Mesothelial cell of epicardium (in vitro differentiated cells): ENCODE data around the gene UMOD. TPM values are rescaled to one million over a fixed set of nuclear protein-coding genes. Genes with fewer than 3 reads are reported as not detected.

Experiments
- DNase-seq, 2 experiments: peaks; one replicate each; pipeline ENCODE4 v3.0.0; 2021; ENCODE audit warnings: low spot score in 2 of 2; ENCODE audit not compliant: unreplicated experiment in 2 of 2
- H3K27ac Mint-ChIP-seq: 2 replicates; pipeline ENCODE4 v1.8.0; 2021; ENCODE audit warnings: mixed read lengths
- H3K27me3 Mint-ChIP-seq: 2 replicates; pipeline ENCODE4 v1.8.0; 2021; ENCODE audit warnings: low read depth, mixed read lengths
- H3K36me3 Mint-ChIP-seq: 2 replicates; pipeline ENCODE4 v1.8.0; 2021; ENCODE audit warnings: mixed read lengths
- H3K4me1 Mint-ChIP-seq: 2 replicates; pipeline ENCODE4 v1.8.0; 2021; ENCODE audit warnings: mixed read lengths
- H3K4me3 Mint-ChIP-seq: 2 replicates; pipeline ENCODE4 v1.8.0; 2021; ENCODE audit warnings: mild to moderate bottlenecking, moderate library complexity, mixed read lengths
- H3K9me3 Mint-ChIP-seq: 2 replicates; pipeline ENCODE4 v1.8.0; 2021; ENCODE audit warnings: mixed read lengths
- CTCF ChIP-seq: fragments of 200-600 bp; sonication (generic); IDR thresholded peaks from one replicate; pipeline ENCODE4 v1.5.0; 2021; ENCODE audit warnings: antibody characterized with exemption; ENCODE audit not compliant: unreplicated experiment
- total RNA-seq: library from RNA; stranded (reverse); gene quantifications from 3 replicates; pipeline ENCODE4 v1.2.1, GENCODE V29; 2021

UMOD gene
- total RNA-seq, 1 donor from 2014 or later = not detected

- no peak overlapping the region for H3K27ac Mint-ChIP-seq
- DNase-seq = no peak
- H3K4me1 Mint-ChIP-seq = no peaks in the 10 kb centered on the region
- TF ChIP-seq CTCF = no peak
- peaks cover 56% of the 10 kb centered on the region for H3K27me3 Mint-ChIP-seq
- no peaks in the 10 kb centered on the region for H3K9me3 Mint-ChIP-seq
- no peak overlapping the region for H3K4me3 Mint-ChIP-seq
- H3K36me3 Mint-ChIP-seq = no peaks in the 10 kb centered on the region
Measured at GRCh38 chr16:20320592-20320991, 31.9 kb downstream of the UMOD start.

GRCh38 chr16:20320178-20320577 is 32.3 kb downstream of the UMOD start:
- H3K4me1 Mint-ChIP-seq = no peaks in the 10 kb centered on the region
- H3K36me3 Mint-ChIP-seq = no peaks in the 10 kb centered on the region
- H3K27ac Mint-ChIP-seq = no peak overlapping the region
- H3K27me3 Mint-ChIP-seq = peaks cover 60% of the 10 kb centered on the region
- DNase-seq = no peak
- H3K9me3 Mint-ChIP-seq = no peaks in the 10 kb centered on the region
- no peak overlapping the region for H3K4me3 Mint-ChIP-seq
- no peak for TF ChIP-seq CTCF

- H3K4me3 Mint-ChIP-seq = no peak overlapping the region
- no peak for DNase-seq
- H3K36me3 Mint-ChIP-seq = no peaks in the 10 kb centered on the region
Measured at GRCh38 chr16:20319406-20319805, 33.1 kb downstream of the UMOD start.

GRCh38 chr16:20318437-20318836 is 34.1 kb downstream of the UMOD start:
- Mint-ChIP-seq H3K27me3 (peaks cover 54% of the 10 kb centered on the region), H3K27ac (no peak overlapping the region), H3K4me1 (no peaks in the 10 kb centered on the region), H3K36me3 (no peaks in the 10 kb centered on the region), H3K9me3 (no peaks in the 10 kb centered on the region), H3K4me3 (no peak overlapping the region)
- no peak for TF ChIP-seq CTCF
- no peak for DNase-seq

More at GRCh38 chr16:20319406-20319805, 33.1 kb downstream of the UMOD start:
- no peaks in the 10 kb centered on the region for H3K4me1 Mint-ChIP-seq
- no peaks in the 10 kb centered on the region for H3K9me3 Mint-ChIP-seq
- peaks cover 60% of the 10 kb centered on the region for H3K27me3 Mint-ChIP-seq
- H3K27ac Mint-ChIP-seq = no peak overlapping the region
- no peak for TF ChIP-seq CTCF

- Mint-ChIP-seq H3K4me1 (no peaks in the 10 kb centered on the region), H3K36me3 (no peaks in the 10 kb centered on the region), H3K9me3 (no peaks in the 10 kb centered on the region), H3K4me3 (no peak overlapping the region), H3K27me3 (peaks cover 54% of the 10 kb centered on the region), H3K27ac (no peak overlapping the region)
- DNase-seq = no peak
- no peak for TF ChIP-seq CTCF
Measured at GRCh38 chr16:20318006-20318405, 34.5 kb downstream of the UMOD start.

GRCh38 chr16:20317117-20317516 is 35.4 kb downstream of the UMOD start:
- Mint-ChIP-seq H3K27ac (no peak overlapping the region), H3K9me3 (no peaks in the 10 kb centered on the region), H3K4me1 (no peaks in the 10 kb centered on the region), H3K36me3 (no peaks in the 10 kb centered on the region), H3K4me3 (no peak overlapping the region), H3K27me3 (peaks cover 49% of the 10 kb centered on the region)
- no peak for TF ChIP-seq CTCF
- DNase-seq = no peak
